Ascending aorta (tissue), 2 donors: ENCODE data around the gene PCYOX1L. TPM values are rescaled to one million over a fixed set of nuclear protein-coding genes. Genes with fewer than 3 reads are reported as not detected.

ENCODE experiments used
- DNase-seq, 2 donors: peaks; one replicate each; pipeline ENCODE4 v3.0.0-alpha.2; 2019; ENCODE audit warnings: low spot score in 2 of 2
- H3K27ac ChIP-seq, 2 donors: fragments of 200-600 bp; sonication (generic); one replicate each; pipeline ENCODE4 v1.5.1; 2016 to 2017; ENCODE audit warnings: mild to moderate bottlenecking in 1 of 2
- H3K27me3 ChIP-seq: fragments of 200-600 bp; sonication (generic); one replicate; pipeline ENCODE4 v1.5.1; 2017
- H3K36me3 ChIP-seq, 2 donors: fragments of 200-600 bp; sonication (generic); one replicate each; pipeline ENCODE4 v1.5.1; 2016
- H3K4me1 ChIP-seq, 2 donors: fragments of 200-600 bp; sonication (generic); one replicate each; pipeline ENCODE4 v1.5.1; 2016 to 2017; ENCODE audit warnings: mild to moderate bottlenecking in 1 of 2
- H3K4me3 ChIP-seq, 2 donors: fragments of 200-600 bp; sonication (generic); one replicate each; pipeline ENCODE4 v1.5.1; 2016 to 2017; ENCODE audit warnings: mild to moderate bottlenecking in 1 of 2
- H3K9me3 ChIP-seq, 2 donors: fragments of 200-600 bp; sonication (generic); one replicate each; pipeline ENCODE4 v1.5.1; 2016
- CTCF ChIP-seq, 3 experiments: fragments of 200-600 bp in 2 of 3; fragments of 450-650 bp in 1 of 3; sonication (generic) in 2 of 3; IDR thresholded peaks; one replicate each; pipeline ENCODE4 v1.5.1; 2016 to 2019; ENCODE audit warnings: antibody characterized with exemption in 3 of 3, mild to moderate bottlenecking in 1 of 3, moderate library complexity in 1 of 3
- intact Hi-C: fragments of 100-400 bp; cut with DNase I; formaldehyde crosslinking; loops from one replicate; pipeline ENCODE4 v1.15.1; 2023
- total RNA-seq: library from RNA; depleted of rRNA; stranded (reverse); fragments of >200 nt; gene quantifications from one replicate; pipeline ENCODE4 v1.1.0, GENCODE V29; 2016

Gene PCYOX1L
- total RNA-seq, 1 donor from 2014 or later: 1.5 TPM

- Histone ChIP-seq H3K36me3 (no peaks in the 10 kb centered on the region), H3K27me3 (no peaks in the 10 kb centered on the region), H3K4me1 (peaks cover 9 to 45% of the 10 kb centered on the region in 2 donors), H3K9me3 (no peaks in the 10 kb centered on the region), H3K27ac (peak overlapping the region; percentile 57 to 93), H3K4me3 (no peak overlapping the region)
- peak in 1 of 2 donors; percentile 49 for DNase-seq
- intact Hi-C loops: no loop called here
- no peak for TF ChIP-seq CTCF (IDR thresholded peaks at IDR 0.05)
These were observed 19.0 kb downstream of the PCYOX1L start for GRCh38 chr5:149376711-149377447.

GRCh38 chr5:149378241-149378820 lies 20.5 kb downstream of the PCYOX1L start:
- Histone ChIP-seq H3K9me3 (no peaks in the 10 kb centered on the region), H3K36me3 (no peaks in the 10 kb centered on the region), H3K4me1 (peaks cover 20 to 48% of the 10 kb centered on the region in 2 donors), H3K27ac (peak overlapping the region; percentile 93 to 98), H3K27me3 (no peaks in the 10 kb centered on the region), H3K4me3 (no peak overlapping the region)
- intact Hi-C loops: no loop called here
- TF ChIP-seq CTCF (IDR thresholded peaks at IDR 0.05): no peak
- DNase-seq: no peak

- Histone ChIP-seq H3K36me3 (no peaks in the 10 kb centered on the region), H3K27ac (peak within 1 kb of the TSS; percentile 93 to 98), H3K27me3 (no peaks in the 10 kb centered on the region), H3K9me3 (no peaks in the 10 kb centered on the region), H3K4me1 (peaks cover 20 to 55% of the 10 kb centered on the region in 2 donors), H3K4me3 (peak within 1 kb of the TSS in 1 of 2 donors; percentile 2)
- intact Hi-C loops: no loop called here
- TF ChIP-seq CTCF (IDR thresholded peaks at IDR 0.05): no peak
- DNase-seq: no peak
These were observed 21.4 kb downstream of the PCYOX1L start, which contains the start of gene IL17B for GRCh38 chr5:149379177-149379761. TSS of gene IL17B (minus strand) at chr5:149379292. CDS start at chr5:149379225, 67 bp downstream.

- DNase-seq: no peak
- H3K36me3 ChIP-seq: no peaks in the 10 kb centered on the region
- H3K9me3 ChIP-seq: no peaks in the 10 kb centered on the region
- peaks cover 20 to 61% of the 10 kb centered on the region in 2 donors for H3K4me1 ChIP-seq
- TF ChIP-seq CTCF (IDR thresholded peaks at IDR 0.05): no peak
- intact Hi-C loops: no loop called here
- peak overlapping the region; percentile 93 to 98 for H3K27ac ChIP-seq
- no peak overlapping the region for H3K4me3 ChIP-seq
- H3K27me3 ChIP-seq: no peaks in the 10 kb centered on the region
These were observed 22.1 kb downstream of the PCYOX1L start for GRCh38 chr5:149379818-149380374.

- Histone ChIP-seq H3K9me3 (no peaks in the 10 kb centered on the region), H3K27ac (peak overlapping the region; percentile 93 to 98), H3K36me3 (no peaks in the 10 kb centered on the region), H3K27me3 (no peaks in the 10 kb centered on the region), H3K4me3 (peak overlapping the region in 1 of 2 donors; percentile 55), H3K4me1 (peaks cover 25 to 66% of the 10 kb centered on the region in 2 donors)
- intact Hi-C loops: no loop called here
- TF ChIP-seq CTCF (IDR thresholded peaks at IDR 0.05): no peak
- DNase-seq: peak; percentile 58 to 95
These were observed 22.7 kb downstream of the PCYOX1L start for GRCh38 chr5:149380466-149381121.
